GM23248 (cell line): ENCODE measurements around the gene CACNA1I. TPM values are rescaled to one million over a fixed set of nuclear protein-coding genes. Genes with fewer than 3 reads are reported as not detected.

Experiments
- DNase-seq: peaks from one replicate; pipeline ENCODE4 v3.0.0-alpha.2; 2015
- H2AFZ ChIP-seq: fragments of 200-600 bp; sonication (generic); 2 replicates; pipeline ENCODE4 v1.6.1; 2016; ENCODE audit warnings: antibody characterized with exemption
- H3F3A ChIP-seq: fragments of 200-600 bp; sonication (generic); 2 replicates; pipeline ENCODE4 v1.6.1; 2016; ENCODE audit warnings: mild to moderate bottlenecking, antibody characterized with exemption, mixed run types; ENCODE audit not compliant: insufficient read depth
- H3K27ac ChIP-seq: fragments of 200-600 bp; sonication (generic); 2 replicates; pipeline ENCODE4 v1.5.1; 2016; ENCODE audit warnings: mild to moderate bottlenecking
- H3K27me3 ChIP-seq: fragments of 200-600 bp; sonication (generic); replicated peaks from 2 replicates; pipeline ENCODE4 v1.6.1; 2016; ENCODE audit warnings: mild to moderate bottlenecking; ENCODE audit not compliant: insufficient read depth
- H3K36me3 ChIP-seq: fragments of 200-600 bp; sonication (generic); 2 replicates; pipeline ENCODE4 v1.6.1; 2016; ENCODE audit warnings: low read depth, mild to moderate bottlenecking
- H3K4me1 ChIP-seq: fragments of 200-600 bp; sonication (generic); 2 replicates; pipeline ENCODE4 v1.6.1; 2016; ENCODE audit warnings: mild to moderate bottlenecking; ENCODE audit not compliant: insufficient read depth
- H3K4me2 ChIP-seq: fragments of 200-600 bp; sonication (generic); one replicate; pipeline ENCODE4 v1.6.1; 2016; ENCODE audit warnings: mild to moderate bottlenecking; ENCODE audit not compliant: unreplicated experiment
- H3K4me3 ChIP-seq: fragments of 200-600 bp; sonication (generic); 2 replicates; pipeline ENCODE4 v1.5.1; 2016; ENCODE audit warnings: mild to moderate bottlenecking
- H3K79me2 ChIP-seq: fragments of 200-600 bp; sonication (generic); 2 replicates; pipeline ENCODE4 v1.6.1; 2016; ENCODE audit warnings: mild to moderate bottlenecking; ENCODE audit not compliant: insufficient read depth
- H3K9ac ChIP-seq: fragments of 200-600 bp; sonication (generic); 2 replicates; pipeline ENCODE4 v1.6.1; 2016; ENCODE audit warnings: mild to moderate bottlenecking
- H3K9me2 ChIP-seq: fragments of 200-600 bp; sonication (generic); 2 replicates; pipeline ENCODE4 v1.6.1; 2016; ENCODE audit warnings: mixed run types, mild to moderate bottlenecking, moderate library complexity; ENCODE audit not compliant: insufficient read depth
- H3K9me3 ChIP-seq: fragments of 200-600 bp; sonication (generic); one replicate; pipeline ENCODE4 v1.6.1; 2017; ENCODE audit warnings: low read depth
- H4K20me1 ChIP-seq: fragments of 200-600 bp; sonication (generic); 2 replicates; pipeline ENCODE4 v1.6.0; 2016; ENCODE audit not compliant: insufficient read depth
- EZH2 ChIP-seq: fragments of 200-600 bp; sonication (generic); IDR thresholded peaks from 2 replicates; pipeline ENCODE4 v1.6.1; 2018; ENCODE audit warnings: antibody characterized with exemption, mild to moderate bottlenecking; ENCODE audit not compliant: insufficient read depth, poor library complexity, severe bottlenecking
- EZH2phosphoT487 ChIP-seq: fragments of 200-600 bp; sonication (generic); IDR thresholded peaks from 2 replicates; pipeline ENCODE4 v1.6.1; 2018; ENCODE audit warnings: antibody characterized with exemption, moderate library complexity, mild to moderate bottlenecking, low read depth; ENCODE audit not compliant: insufficient read depth
- WGBS, 2 experiments: methylation state at CpG; one replicate each; pipeline ENCODE4 v1.1.6; 2015 to 2017; ENCODE audit warnings: low lambda C conversion rate in 2 of 2, low coverage in 1 of 2; ENCODE audit errors: missing lambda C conversion rate in 2 of 2; 5-methylcytosine and 5-hydroxymethylcytosine counted together
- in situ Hi-C: fragments of 300-500 bp; cut with MboI; formaldehyde crosslinking; loops from 2 replicates; pipeline ENCODE4 v1.15.0; 2020
- polyA plus RNA-seq: library from polyadenylated mRNA; unstranded; fragments of >200 nt; fragmentation: Nextera tagmentation; extraction: Ambion mirVana; gene quantifications from 2 replicates; pipeline ENCODE4 v1.2.1, GENCODE V29; 2016
- total RNA-seq: library from RNA; depleted of rRNA; stranded (reverse); fragments of >200 nt; shearing (Covaris generic); gene quantifications from 2 replicates; pipeline ENCODE4 v1.2.3, GENCODE V29; 2014

Gene CACNA1I
- total and polyA plus RNA-seq, 2 experiments from 2014 or later: not detected

GRCh38 chr22:39612811-39613548 lies 42.4 kb downstream of the CACNA1I start:
- Histone ChIP-seq H3K4me3 (no peak overlapping the region), H3K4me1 (no peaks in the 10 kb centered on the region), H3K79me2 (no peaks in the 10 kb centered on the region), H4K20me1 (no peaks in the 10 kb centered on the region), H3K9ac (no peak overlapping the region), H3K9me2 (no peaks in the 10 kb centered on the region), H3K36me3 (no peaks in the 10 kb centered on the region), H3K9me3 (no peaks in the 10 kb centered on the region), H3K4me2 (no peak overlapping the region), H2AFZ (no peak overlapping the region), H3F3A (no peaks in the 10 kb centered on the region), H3K27me3 (peaks cover 25% of the 10 kb centered on the region), H3K27ac (no peak overlapping the region)
- no peak for DNase-seq
- WGBS, 2 experiments: 48 to 51% methylated on average over 7 of the region's 7 CpGs
- TF ChIP-seq EZH2phosphoT487 (no peak), EZH2 (no peak)
- in situ Hi-C loops: no loop called here

- Histone ChIP-seq H3K79me2 (no peaks in the 10 kb centered on the region), H3K27ac (no peak overlapping the region), H3K9me2 (no peaks in the 10 kb centered on the region), H3K4me3 (no peak overlapping the region), H4K20me1 (no peaks in the 10 kb centered on the region), H3K4me2 (no peak overlapping the region), H3K4me1 (no peaks in the 10 kb centered on the region), H3F3A (no peaks in the 10 kb centered on the region), H3K27me3 (peaks cover 25% of the 10 kb centered on the region), H3K36me3 (no peaks in the 10 kb centered on the region), H2AFZ (no peak overlapping the region), H3K9me3 (no peaks in the 10 kb centered on the region), H3K9ac (no peak overlapping the region)
- no peak for TF ChIP-seq EZH2phosphoT487
- TF ChIP-seq EZH2: no peak
- no peak for DNase-seq
- in situ Hi-C loops: no loop called here
- WGBS, 2 experiments: 83 to 84% methylated on average over 9 to 10 of the region's 10 CpGs
Observed at GRCh38 chr22:39613549-39613921, 43.0 kb downstream of the CACNA1I start.

DNA sequence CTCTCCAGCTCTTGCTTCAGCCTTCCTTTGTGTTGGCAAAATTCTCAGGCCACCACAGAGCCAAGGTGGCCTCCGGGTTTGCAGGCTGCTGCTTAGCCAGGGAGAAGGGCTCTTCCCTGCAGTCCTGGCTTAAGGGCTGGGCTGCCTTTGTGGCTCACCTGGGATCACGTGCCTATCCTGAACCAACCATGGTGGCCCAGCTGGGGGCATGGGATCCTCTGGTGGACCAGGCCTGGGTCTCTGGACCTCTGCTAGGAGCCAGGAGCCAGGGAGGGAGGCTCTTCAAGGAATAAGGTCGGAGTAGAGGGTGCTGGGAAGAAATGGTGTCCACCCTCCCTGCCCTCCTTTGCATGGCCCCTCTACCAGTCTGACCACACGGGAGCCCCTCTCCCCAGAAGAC lies 43.9 kb downstream of the CACNA1I start:
- WGBS, 2 experiments: 24 to 26% methylated on average over 4 of the region's 4 CpGs
- TF ChIP-seq EZH2 (no peak), EZH2phosphoT487 (no peak)
- in situ Hi-C loops: no loop called here
- no peak overlapping the region for H3K4me2 ChIP-seq
- no peaks in the 10 kb centered on the region for H3F3A ChIP-seq
- no peaks in the 10 kb centered on the region for H3K79me2 ChIP-seq
- no peaks in the 10 kb centered on the region for H3K9me3 ChIP-seq
- no peak for DNase-seq
- peaks cover 25% of the 10 kb centered on the region for H3K27me3 ChIP-seq
- H3K9me2 ChIP-seq: no peaks in the 10 kb centered on the region
- H3K36me3 ChIP-seq: no peaks in the 10 kb centered on the region
- H4K20me1 ChIP-seq: no peaks in the 10 kb centered on the region
- no peak overlapping the region for H3K27ac ChIP-seq
- H3K4me3 ChIP-seq: no peak overlapping the region
- no peak overlapping the region for H2AFZ ChIP-seq
- no peak overlapping the region for H3K9ac ChIP-seq
- H3K4me1 ChIP-seq: no peaks in the 10 kb centered on the region

GRCh38 chr22:39616051-39616450 lies 45.5 kb downstream of the CACNA1I start:
- H3K27me3 ChIP-seq: peaks cover 25% of the 10 kb centered on the region

More at GRCh38 chr22:39616051-39616450, 45.5 kb downstream of the CACNA1I start:
- Histone ChIP-seq H3K4me1 (no peaks in the 10 kb centered on the region), H3K36me3 (no peaks in the 10 kb centered on the region), H3K4me3 (no peak overlapping the region), H3K79me2 (no peaks in the 10 kb centered on the region), H4K20me1 (no peaks in the 10 kb centered on the region), H3K9ac (no peak overlapping the region), H2AFZ (no peak overlapping the region), H3K9me3 (no peaks in the 10 kb centered on the region), H3F3A (no peaks in the 10 kb centered on the region), H3K4me2 (no peak overlapping the region), H3K27ac (no peak overlapping the region), H3K9me2 (no peaks in the 10 kb centered on the region)
- no peak for DNase-seq
- in situ Hi-C loops: no loop called here
- TF ChIP-seq EZH2phosphoT487 (no peak), EZH2 (no peak)
- 42 to 44% methylated on average over 9 of the region's 9 CpGs for WGBS, 2 experiments
